Germinal center (tissue), 1 donor: ENCODE measurements around the gene GNPTG.

Experiments used
- DNase-seq: peaks from one replicate; pipeline ENCODE4 v3.0.0; 2012; ENCODE audit warnings: mixed read lengths, low spot score

The GNPTG gene

DNA sequence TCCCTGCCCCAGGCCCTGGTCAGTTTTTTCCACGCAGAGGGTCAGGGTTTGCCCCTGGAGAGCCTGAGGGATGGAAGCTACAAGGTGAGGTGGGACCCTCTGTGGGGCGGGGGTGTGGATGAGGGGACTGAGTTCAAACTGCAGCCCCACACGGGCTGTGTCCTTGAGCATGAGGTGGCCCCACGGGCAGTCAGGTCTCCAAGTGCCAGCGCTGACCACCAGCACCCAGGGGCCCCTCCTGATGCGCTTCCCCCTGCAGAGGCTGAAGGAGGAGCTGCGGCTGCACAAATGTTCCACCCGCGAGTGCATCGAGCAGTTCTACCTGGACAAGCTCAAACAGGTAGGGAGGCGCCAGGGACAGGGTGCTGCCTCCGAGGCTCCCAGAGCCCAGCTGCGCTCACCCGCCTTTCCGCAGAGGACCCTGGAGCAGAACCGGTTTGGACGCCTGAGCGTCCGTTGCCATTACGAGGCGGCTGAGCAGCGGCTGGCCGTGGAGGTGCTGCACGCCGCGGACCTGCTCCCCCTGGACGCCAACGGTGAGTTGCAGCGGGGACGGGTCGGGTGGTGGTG lies 4.4 kb upstream of the GNPTG start:
- no peak for DNase-seq

DNA sequence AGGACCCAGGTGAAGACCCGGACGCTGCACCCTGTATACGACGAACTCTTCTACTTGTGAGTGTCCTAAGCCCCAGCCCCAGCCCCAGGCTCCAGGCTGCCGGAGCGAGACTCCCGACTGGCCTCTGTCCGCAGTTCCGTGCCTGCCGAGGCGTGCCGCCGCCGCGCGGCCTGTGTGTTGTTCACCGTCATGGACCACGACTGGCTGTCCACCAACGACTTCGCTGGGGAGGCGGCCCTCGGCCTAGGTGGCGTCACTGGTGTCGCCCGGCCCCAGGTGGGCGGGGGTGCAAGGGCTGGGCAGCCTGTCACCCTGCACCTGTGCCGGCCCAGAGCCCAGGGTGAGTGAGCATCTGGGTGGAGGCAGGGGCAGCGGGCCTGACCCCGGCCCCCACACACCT lies 3.8 kb upstream of the GNPTG start:
- no peak for DNase-seq

DNA sequence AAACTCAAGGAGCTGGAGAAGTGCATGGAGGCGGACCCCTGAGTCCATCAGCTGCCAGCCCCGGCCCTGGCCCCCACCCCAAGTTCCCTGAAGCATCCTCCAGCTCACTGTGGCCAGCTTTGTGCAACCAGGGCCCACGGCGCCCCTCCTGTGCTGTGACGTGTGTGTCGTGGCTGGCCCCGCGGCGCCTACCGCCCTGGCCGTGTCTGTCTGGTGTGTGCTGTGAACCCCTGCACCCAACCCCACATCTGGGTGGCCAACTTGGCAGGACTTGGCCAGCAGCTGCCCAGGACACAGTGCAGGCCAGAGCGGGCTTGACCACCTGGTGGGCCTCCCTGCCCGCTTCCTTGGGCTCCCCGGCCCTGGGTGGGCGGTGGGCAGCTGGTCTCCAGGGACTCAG lies 3.3 kb upstream of the GNPTG start:
- no peak for DNase-seq

DNA sequence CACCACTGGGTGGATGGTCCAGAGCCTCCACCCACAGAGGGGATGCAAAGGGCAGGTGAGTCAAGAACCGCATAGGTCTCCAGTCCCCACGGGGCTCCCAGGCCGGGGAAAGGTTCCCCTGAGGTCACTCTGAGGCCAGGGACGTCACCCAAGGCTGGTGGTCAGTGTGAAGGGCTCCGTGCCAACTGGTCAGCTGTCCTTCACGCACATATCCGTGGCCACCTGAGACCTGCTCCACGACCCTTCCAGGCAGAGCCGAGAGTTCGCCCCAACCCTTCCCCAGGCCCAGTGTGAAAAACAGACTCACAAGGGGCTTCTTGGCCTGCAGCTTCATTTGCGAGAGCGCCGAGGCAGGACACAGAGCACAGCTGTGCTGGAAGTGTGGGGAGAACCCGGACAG lies 2.8 kb upstream of the GNPTG start:
- DNase-seq, result no peak

DNA sequence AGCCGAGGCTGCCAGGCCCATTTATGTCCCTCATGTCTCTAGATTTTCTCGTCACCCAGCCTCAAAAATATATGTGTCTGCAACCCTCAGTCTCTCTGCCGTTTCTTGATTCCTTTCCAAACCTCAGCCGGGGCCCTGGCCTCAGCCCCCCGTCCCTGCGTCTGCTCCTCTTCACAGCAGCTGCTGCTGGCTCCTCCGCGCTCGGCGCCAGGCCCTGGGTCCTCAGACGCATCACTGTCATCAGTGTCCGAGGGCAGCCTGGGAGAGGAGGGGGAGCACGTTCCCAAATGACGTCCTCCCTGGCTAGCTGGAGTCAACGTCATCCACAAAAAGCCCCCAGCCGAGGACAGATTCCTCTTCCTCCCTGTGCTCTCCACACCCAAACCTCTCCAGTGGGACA lies 2.4 kb upstream of the GNPTG start:
- no peak for DNase-seq

DNA sequence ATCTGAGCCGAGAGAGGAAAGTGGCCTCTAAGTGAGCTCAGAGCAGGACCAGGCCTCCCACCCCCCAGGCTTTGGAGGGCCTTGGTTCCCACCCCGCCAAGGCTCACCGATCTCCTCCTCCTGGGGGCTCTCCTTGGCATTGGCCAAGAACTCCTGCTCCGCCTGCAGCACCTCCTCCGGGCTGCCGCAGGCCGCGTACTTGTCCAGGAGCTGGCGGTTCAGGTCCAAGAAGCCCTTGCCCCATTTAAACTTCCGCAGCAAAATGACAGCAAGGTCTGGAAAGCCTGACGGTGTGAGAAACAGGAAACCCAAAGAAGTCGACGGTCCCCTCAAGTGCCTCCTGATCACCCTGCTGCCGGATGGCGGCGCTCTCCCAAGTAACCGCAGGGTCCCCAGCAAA lies 1.8 kb upstream of the GNPTG start:
- no peak for DNase-seq

DNA sequence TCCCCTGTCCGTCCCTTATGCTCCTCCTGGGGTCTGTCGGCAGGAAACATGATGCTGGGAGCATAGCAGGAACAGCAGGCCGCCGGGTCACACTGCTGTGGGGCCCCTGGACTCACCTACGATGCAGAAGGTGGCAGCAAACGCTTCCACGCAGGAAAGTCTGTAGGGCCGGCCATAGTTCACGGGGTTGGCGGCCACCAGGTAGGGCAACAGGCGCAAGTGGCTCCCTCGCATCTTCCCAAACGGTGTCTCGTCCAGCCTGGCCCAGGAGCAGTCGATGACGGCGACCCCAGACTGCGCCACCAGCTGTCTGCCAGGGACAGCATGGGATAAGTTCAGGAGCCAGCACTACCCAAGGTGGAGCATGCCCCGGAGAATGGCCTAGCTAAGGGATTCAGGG lies 1.0 kb upstream of the GNPTG start:
- DNase-seq, result no peak

DNA sequence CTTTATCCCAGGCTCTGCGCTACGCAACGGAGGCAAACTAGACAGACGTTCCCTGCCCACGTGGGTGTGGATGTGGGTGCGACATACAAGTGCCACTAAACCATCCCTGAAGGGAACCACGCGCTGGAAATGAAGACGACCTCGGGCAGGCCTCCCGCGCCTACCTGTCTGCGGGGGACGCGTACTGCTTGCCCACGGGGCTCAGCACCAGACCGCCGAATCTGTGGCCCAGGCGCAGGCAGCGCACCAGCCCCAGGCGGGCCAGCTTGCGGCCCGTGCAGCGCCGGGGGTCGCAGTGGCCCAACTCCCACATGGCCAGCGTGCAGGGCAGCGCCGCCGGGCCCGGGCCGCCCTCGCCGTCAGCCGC lies 533 bp upstream of the GNPTG start:
- DNase-seq, result no peak

DNA sequence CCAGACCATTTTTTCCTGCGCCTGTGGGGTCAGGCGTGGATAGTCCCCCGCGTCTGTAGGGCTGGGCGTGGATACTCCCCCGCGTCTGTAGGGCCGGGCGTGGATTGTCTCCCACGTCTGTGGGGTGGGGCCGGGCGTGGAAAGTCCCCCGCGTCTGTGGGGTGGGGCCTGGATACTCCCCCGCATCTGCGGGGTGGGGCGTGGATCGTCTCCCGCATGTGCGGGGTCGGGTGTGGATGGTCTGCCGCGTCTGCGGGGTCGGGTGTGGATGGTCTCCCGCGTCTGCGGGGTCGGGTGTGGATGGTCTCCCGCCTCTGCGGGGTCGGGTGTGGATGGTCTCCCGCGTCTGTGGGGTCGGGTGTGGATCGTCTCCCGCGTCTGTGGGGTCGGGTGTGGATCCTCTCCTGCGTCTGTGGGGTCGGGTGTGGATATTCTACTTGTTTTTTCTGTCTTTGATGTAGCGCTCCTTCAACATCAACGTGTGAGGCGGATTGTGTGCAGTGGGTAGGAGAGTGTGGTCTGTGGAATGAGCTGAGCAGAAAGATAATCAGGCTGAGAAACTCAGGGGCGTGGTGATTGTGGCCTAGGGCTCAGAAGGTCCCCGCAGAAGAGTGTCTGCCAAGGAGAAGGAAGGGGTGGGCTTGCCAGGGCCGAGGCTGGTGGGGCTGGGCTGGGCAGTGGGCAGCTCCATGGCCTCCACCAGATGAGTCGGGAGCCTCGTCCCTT lies 3.2 kb downstream of the GNPTG start:
- no peak for DNase-seq

DNA sequence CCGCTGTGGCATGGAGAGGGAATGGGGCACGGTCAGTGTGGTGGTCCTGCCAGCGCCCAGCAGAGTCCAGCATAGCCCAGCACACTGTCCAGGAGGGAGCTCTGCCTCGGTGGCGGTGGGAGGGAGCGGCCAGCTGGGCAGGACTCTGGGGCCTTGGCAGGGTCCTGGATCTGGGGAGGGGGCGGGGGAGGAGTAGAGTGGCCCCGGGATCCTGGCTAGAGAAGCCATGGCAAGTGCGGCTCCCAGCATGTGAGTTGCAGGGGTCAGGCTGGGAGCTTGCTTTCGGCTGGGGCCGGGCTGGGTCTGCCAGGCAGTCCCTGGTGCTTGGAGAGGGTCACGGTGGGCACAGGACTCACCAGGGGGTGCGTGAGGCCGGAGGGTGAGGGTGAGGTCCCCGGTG lies 3.9 kb downstream of the GNPTG start:
- DNase-seq, result no peak

DNA sequence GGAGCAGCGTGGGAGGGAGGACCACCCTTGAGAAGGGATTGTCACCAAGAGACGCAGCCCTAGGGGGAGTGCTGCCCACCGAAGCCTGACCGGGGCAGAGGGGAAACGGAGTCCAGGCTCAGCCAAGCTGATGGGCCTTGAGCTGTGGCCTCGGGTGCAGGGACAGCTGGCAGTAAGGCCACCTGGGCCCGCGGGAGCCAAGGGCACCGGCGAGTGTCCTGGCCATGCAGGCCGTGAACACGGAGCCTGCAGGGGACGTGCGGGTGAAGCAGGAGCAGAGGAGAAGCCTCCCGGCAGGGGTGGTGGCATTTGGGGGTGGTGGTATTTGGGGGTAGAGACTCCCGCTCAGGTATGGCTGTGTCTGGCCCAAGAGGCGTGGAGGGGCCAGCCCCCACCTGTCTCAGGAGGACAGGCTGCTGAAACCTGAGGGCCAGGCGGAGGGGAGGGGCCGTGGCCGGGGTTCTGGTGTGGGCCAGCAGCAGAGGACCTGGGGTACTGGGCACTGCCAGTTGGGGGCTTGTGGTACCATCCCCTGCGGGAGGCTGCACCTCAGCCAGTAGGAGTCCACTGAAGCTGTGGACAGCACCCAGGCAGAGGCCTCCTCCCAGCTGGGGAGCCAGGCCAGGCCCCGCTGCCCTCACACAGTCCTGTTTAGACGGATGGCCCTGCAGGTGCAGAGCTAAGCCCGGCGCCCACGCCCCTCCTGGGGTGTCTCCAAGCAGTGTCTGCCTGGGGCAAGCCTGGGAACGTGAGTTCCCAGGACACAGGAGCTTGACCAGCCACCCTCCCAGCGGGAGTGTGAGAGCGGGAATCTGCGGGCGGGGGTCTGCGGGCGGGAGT lies 4.5 kb downstream of the GNPTG start:
- DNase-seq, result no peak

DNA sequence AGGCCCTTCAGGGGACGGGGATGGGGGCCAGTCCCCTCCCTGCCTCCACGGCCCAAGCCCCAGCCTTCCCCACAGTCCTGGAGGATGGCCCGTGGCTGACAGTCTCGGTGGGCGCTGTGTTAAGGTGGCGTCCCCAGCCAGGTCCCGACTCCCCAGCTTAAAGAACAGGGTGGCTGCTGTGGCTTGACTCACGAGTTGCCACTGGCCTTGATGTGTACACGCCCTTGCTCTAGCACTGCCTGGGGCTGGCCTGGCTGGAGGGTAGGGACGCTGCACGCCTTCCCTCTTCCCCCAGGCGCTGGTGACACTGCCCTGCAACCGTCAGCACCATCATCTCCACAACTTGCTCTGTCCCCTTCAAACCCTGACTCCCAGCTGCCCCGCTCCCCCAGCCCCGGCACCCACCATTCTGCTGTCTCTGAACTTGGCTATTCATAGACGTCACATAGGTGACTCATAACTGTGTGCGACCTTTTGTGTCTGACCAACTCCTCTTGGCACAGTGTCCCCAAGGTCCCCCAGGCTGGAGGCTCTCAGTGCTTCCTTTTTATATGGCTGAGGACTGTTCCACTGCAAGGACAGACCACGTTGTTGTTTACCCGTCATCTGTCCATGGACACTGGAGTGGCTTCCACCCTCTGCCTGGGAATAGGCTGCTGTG lies 6.3 kb downstream of the GNPTG start:
- DNase-seq, result no peak

DNA sequence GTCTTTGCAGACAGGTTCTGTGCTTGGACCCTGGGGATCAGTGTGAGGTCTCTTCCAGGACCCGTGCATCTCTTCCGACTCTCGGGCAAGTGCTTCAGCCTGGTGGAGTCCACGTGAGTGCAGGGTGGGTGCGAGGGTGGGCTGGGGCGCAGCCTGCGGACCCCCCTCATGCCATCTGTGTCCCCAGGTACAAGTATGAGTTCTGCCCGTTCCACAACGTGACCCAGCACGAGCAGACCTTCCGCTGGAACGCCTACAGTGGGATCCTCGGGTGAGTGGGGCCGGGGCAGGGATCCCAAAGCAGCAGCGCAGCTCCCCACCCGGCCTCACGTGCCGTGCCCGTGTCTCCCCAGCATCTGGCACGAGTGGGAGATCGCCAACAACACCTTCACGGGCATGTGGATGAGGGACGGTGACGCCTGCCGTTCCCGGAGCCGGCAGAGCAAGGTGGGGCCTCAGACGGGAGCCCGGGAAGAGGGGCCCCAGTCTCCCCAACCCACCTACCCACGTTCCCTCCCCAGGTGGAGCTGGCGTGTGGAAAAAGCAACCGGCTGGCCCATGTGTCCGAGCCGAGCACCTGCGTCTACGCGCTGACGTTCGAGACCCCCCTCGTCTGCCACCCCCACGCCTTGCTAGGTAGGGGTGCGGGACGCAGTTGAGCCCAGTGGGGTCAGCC lies 10.1 kb downstream of the GNPTG start:
- no peak for DNase-seq

DNA sequence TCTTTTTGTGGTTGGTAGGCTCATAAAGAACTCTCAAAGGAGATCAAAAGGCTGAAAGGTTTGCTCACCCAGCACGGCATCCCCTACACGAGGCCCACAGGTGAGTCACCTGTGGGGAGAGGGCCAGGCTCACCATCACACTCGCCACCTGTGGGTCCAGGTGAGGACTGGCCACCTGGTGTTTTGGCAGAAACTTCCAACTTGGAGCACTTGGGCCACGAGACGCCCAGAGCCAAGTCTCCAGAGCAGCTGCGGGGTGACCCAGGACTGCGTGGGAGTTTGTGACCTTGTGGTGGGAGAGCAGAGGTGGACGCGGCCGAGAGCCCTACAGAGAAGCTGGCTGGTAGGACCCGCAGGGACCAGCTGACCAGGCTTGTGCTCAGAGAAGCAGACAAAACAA lies 11.1 kb downstream of the GNPTG start:
- no peak for DNase-seq

DNA sequence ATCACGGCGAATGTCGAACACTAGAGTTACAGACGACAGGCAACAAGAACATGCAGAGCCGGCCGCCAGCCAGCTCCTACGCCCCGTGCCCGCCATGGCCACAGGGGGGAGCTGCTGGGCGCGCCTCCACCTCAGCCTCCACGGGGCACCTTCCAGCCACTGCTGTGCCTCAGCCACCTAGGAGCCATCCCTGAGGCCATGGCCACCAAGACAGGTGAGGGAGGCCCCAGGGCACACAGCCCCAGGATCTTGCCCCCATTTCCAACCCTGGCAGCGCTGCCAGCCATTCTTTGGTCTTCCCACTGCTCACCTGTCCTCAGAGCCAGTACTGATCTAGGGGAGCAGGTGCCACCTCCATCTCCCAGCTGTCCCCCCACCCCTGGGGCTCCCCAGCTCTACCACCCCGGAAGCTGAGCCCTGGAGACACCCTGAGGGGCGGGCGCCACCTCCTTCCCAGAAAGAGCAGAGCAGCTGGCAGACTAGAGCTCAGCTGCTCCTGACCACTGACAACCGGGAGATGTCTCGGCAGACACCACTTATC lies 11.8 kb downstream of the GNPTG start:
- DNase-seq, result peak; percentile 83

DNA sequence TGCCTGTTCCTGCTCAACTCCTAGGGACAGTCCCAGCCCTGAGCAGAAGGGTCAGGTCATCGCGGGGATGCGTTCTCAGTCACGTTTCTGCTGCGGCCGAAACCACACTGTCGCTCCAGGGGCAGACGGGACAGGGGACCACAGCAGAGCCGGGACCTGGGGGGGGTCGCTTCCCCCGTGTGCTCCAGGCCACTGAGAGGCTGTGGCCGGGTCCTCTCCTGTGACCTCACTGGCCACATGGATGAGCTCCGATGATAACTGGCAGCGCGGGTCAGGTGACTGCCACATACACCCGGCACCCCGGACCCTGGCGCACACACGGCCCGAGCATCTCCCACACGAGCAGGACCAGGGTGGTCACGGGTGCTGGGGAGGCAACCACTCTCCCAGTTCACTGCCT lies 12.8 kb downstream of the GNPTG start:
- no peak for DNase-seq

DNA sequence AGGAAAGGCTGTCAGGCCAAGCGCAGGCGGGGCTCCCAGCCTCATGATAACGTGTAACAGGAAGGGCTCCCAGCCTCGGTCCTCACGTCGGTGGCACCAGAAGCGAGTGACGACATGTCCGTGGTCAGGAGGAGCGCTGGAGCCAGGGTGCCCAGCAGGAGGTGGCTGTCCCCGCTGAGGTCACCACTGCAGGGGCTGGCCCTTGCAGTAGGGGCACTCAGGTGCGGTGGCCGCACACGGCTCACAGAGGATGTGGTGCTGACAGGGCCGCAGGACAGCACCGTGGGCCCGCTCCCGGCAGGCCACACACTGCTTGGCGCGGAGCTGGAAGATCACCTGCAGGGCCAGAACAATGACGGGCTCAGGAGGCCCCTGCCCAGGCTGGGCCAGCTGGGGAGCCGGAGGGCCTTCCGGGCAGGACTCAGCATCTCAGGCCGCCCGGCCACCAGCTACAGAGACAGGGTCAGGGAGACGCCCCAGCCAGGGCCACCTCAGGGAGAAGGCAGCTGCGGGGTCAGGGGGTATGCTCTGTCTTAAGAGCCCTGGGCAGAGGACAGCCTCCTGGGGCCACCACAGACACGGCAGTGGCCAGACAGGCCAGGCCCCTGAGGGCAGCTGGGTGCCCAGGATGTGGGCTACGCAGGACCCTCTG lies 14.5 kb downstream of the GNPTG start:
- no peak for DNase-seq

DNA sequence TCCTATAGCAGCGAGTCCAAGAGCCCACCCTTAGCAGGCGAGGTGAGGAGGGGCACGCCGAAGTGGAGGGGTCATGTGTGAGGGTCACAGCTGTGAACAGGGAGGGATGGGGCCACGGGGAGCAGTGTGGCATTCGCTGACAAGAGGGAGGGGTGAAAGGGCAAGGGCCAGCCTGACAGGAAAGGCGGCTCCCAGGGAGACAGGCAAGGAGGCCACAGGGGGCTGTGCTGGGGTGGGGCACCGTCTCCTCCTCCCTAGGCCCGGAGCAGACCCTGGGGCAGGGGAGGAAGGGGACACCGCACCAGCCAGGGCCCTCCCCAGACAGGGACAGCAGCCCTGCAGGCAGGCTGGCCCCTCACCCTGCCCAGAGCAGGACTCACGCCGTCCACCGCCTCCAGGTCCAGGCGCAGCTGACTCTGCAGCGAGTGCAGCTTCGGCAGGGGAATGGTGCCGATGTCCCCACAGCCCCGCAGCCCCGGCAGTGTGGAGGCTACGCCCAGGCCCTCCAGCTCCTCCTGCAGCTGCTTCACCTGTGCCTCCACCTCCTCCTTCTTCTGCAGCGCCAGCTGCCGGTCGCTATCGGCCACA lies 15.1 kb downstream of the GNPTG start:
- DNase-seq, result no peak

DNA sequence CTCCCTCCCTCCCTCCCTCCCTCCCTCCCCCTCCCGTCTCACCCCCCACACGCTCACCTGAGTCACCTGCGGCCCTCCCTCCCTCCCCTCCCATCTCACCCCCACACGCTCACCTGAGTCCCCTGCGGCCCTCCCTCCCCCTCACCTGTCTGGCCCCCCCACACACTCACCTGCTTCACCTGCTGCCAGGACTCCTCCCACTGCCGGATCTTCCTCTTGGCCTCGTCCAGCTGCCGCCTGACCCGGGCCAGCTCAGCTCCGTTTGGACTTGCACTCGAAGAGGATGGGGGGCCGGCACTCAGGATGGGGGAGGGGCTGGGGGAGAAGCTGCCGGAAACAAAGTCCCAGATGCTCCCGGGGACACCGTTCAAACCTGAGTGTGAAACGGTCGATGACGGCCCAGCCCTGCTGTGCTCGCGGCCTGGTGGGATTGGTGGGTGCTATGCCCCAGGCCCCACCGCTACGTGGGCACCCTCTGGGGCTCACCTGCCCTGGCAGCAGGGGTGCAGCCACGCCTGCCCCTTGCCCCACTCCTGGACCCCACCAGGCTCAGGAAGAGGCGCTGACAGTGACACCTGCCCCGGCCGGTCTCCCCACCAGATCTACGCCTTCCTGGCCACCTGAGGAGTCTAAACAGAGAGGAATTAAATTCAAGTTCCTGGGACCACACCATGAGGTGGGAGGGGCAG lies 15.9 kb downstream of the GNPTG start:
- DNase-seq, result no peak
